ENCODE measurements around the gene ATP2B3.

GRCh38 chrX:153572601-153573000 lies 55.2 kb downstream of the ATP2B3 start:
- no peak for TF ChIP-seq POLR2AphosphoS5 (IDR thresholded peaks at IDR 0.05; ENCODE audit: low read depth, low read length)
- no peak for TF ChIP-seq SPI1 (IDR thresholded peaks at IDR 0.05; ENCODE audit: low read depth, low read length)
- TF ChIP-seq POLR2A (IDR thresholded peaks at IDR 0.05; ENCODE audit: low read depth, low read length) = no peak
- TF ChIP-seq TAF1 (IDR thresholded peaks at IDR 0.05; ENCODE audit: low read depth, low read length) = no peak
